Spleen (tissue), 11 donors: Measurements from ENCODE around the gene MED25. TPM values are rescaled to one million over a fixed set of nuclear protein-coding genes. Genes with fewer than 3 reads are reported as not detected.

ENCODE experiments used
- DNase-seq: peaks from one replicate; pipeline ENCODE4 v3.0.0-alpha.2; 2020
- H3K27ac ChIP-seq, 8 donors: fragments of 200-600 bp; sonication (generic) in 7 of 8; 1 replicate in 4 of 8; 2 replicates in 4 of 8; pipeline versions ENCODE4 v1.5.0 to v1.8.0; 2016 to 2021; ENCODE audit warnings: inconsistent platforms in 4 of 8, mild to moderate bottlenecking in 4 of 8, moderate library complexity in 1 of 8
- H3K27me3 ChIP-seq, 7 donors: fragments of 200-600 bp; sonication (generic) in 6 of 7; replicated peaks in 1 of 7; 1 replicate in 4 of 7; 2 replicates in 3 of 7; pipeline versions ENCODE4 v1.5.0 to v1.8.0; 2016 to 2021; ENCODE audit warnings: inconsistent platforms in 3 of 7, mild to moderate bottlenecking in 1 of 7
- H3K36me3 ChIP-seq, 6 donors: fragments of 200-600 bp; sonication (generic) in 5 of 6; 1 replicate in 4 of 6; 2 replicates in 2 of 6; pipeline versions ENCODE4 v1.5.0 to v1.8.0; 2016 to 2021; ENCODE audit warnings: inconsistent platforms in 2 of 6
- H3K4me1 ChIP-seq, 6 donors: fragments of 200-600 bp; sonication (generic) in 5 of 6; 1 replicate in 3 of 6; 2 replicates in 3 of 6; pipeline versions ENCODE4 v1.5.0 to v1.8.0; 2016 to 2021; ENCODE audit warnings: inconsistent platforms in 3 of 6
- H3K4me3 ChIP-seq, 8 donors: fragments of 200-600 bp; sonication (generic) in 7 of 8; 1 replicate in 4 of 8; 2 replicates in 4 of 8; pipeline versions ENCODE4 v1.5.0 to v1.8.0; 2016 to 2021; ENCODE audit warnings: inconsistent platforms in 4 of 8, mild to moderate bottlenecking in 4 of 8, moderate library complexity in 2 of 8
- H3K9me3 ChIP-seq, 8 donors: fragments of 200-600 bp; sonication (generic) in 7 of 8; 1 replicate in 4 of 8; 2 replicates in 4 of 8; pipeline versions ENCODE4 v1.5.0 to v1.8.0; 2016 to 2021; ENCODE audit warnings: inconsistent platforms in 4 of 8
- CTCF ChIP-seq, 11 experiments: fragments of 200-600 bp in 7 of 11; fragments of 450-650 bp in 4 of 11; sonication (generic) in 4 of 11; IDR thresholded peaks in 8 of 11; conservative IDR thresholded peaks in 3 of 11; 1 replicate in 7 of 11; 2 replicates in 4 of 11; pipeline versions ENCODE4 v1.4.0 to v1.8.0; 2016 to 2021; ENCODE audit warnings: antibody characterized with exemption in 11 of 11, inconsistent platforms in 4 of 11, mild to moderate bottlenecking in 1 of 11
- POLR2A ChIP-seq, 3 donors: fragments of 450-650 bp; IDR thresholded peaks; one replicate each; pipeline ENCODE4 v1.5.1; 2017; ENCODE audit warnings: antibody characterized with exemption in 3 of 3, mild to moderate bottlenecking in 1 of 3
- POLR2AphosphoS5 ChIP-seq, 3 donors: sonication (generic); formaldehyde crosslinking; IDR thresholded peaks; one replicate each; pipeline ENCODE4 v1.5.1; 2017; ENCODE audit warnings: antibody characterized with exemption in 3 of 3
- WGBS, 5 donors: extraction: QIAGEN DNeasy Blood & Tissue Kit in 3 of 5; methylation state at CpG; one replicate each; pipeline versions ENCODE4 v1.1.5 to v1.1.7; 2013 to 2018; 5-methylcytosine and 5-hydroxymethylcytosine counted together
- intact Hi-C: fragments of 100-400 bp; cut with DNase I; formaldehyde crosslinking; loops from one replicate; pipeline ENCODE4 v1.15.0; 2023; ENCODE audit warnings: low total_unique reads
- polyA plus RNA-seq, 3 donors: library from polyadenylated mRNA; stranded (reverse); fragments of 200-250 nt; gene quantifications; one replicate each; pipeline ENCODE4 v1.2.1, GENCODE V29; 2013
- total RNA-seq, 7 donors: library from RNA; depleted of rRNA in 3 of 7; stranded (reverse); fragments of >200 nt in 3 of 7; fragmentation: NEBNext Ultra II Directional in 4 of 7; extraction: Animal tissue kit (Norgen Biotek cat#: 25700) in 4 of 7; gene quantifications; one replicate each; pipeline versions ENCODE4 v1.1.0 to v1.2.1, GENCODE V29; 2016 to 2021
- donor health status: healthy with polysubstance abuse.
- donor health status: DM: no; HTN: no; CAD: no; lungs with moderate emphysema.
- donor health status: DM: no; HTN: no; CAD: no.
- donor health status: Bipolar disorder and iron deficiency.
- donor health status: healthy.
- donor health status: DM: no; HTN: no; CAD: no.
- donor health status: DM: yes; HTN: yes; CAD: no.

Gene MED25
- total and polyA plus RNA-seq, 10 donors: 26.6 to 61.0 (median 44.9) TPM

GRCh38 chr19:49801401-49801888 is 16.6 kb upstream of the MED25 start:
- H3K27ac ChIP-seq: peak overlapping the region in 3 of 8 donors; percentile 18 to 48 (median 28)
- no peaks in the 10 kb centered on the region for H3K9me3 ChIP-seq
- H3K4me1 ChIP-seq: peaks cover 0 to 6% (median 0%) of the 10 kb centered on the region in 6 donors
- peaks cover 16 to 100% (median 95%) of the 10 kb centered on the region in 6 donors for H3K36me3 ChIP-seq
- WGBS, 5 donors: 75 to 91% (median 89%) methylated on average over 18 to 32 of the region's 32 CpGs
- peak in 1 of 3 donors; percentile 28 for TF ChIP-seq POLR2AphosphoS5 (IDR thresholded peaks at IDR 0.05)
- no peak for TF ChIP-seq POLR2A (IDR thresholded peaks at IDR 0.05)
- no peak for DNase-seq
- intact Hi-C loops: no loop called here
- no peaks in the 10 kb centered on the region for H3K27me3 ChIP-seq
- H3K4me3 ChIP-seq: peak overlapping the region in 1 of 8 donors; percentile 30

- peak overlapping the region in 1 of 8 donors; percentile 30 for H3K4me3 ChIP-seq
- 67 to 82% (median 80%) methylated on average over 34 to 37 of the region's 38 CpGs for WGBS, 5 donors
- peaks cover 12 to 100% (median 88%) of the 10 kb centered on the region in 6 donors for H3K36me3 ChIP-seq
- H3K27me3 ChIP-seq: no peaks in the 10 kb centered on the region
- TF ChIP-seq POLR2AphosphoS5 (IDR thresholded peaks at IDR 0.05) (peak in 2 of 3 donors; percentile 9 to 15), CTCF (IDR thresholded peaks at IDR 0.05 in 8 of 11, conservative IDR thresholded peaks at IDR 0.05 in 3 of 11) (peak in 1 of 11 experiments; percentile 35), POLR2A (IDR thresholded peaks at IDR 0.05) (no peak)
- DNase-seq: no peak
- peak overlapping the region in 3 of 8 donors; percentile 18 to 48 (median 28) for H3K27ac ChIP-seq
- no peaks in the 10 kb centered on the region for H3K9me3 ChIP-seq
- H3K4me1 ChIP-seq: peaks cover 0 to 9% (median 1%) of the 10 kb centered on the region in 6 donors
- intact Hi-C loops: no loop called here
Measured at GRCh38 chr19:49801966-49802661, 16.0 kb upstream of the MED25 start.

- intact Hi-C loops: no loop called here
- H3K27ac ChIP-seq: peak overlapping the region in 3 of 8 donors; percentile 18 to 48 (median 28)
- no peaks in the 10 kb centered on the region for H3K27me3 ChIP-seq
- 89 to 95% (median 90%) methylated on average over 18 to 24 of the region's 24 CpGs for WGBS, 5 donors
- H3K9me3 ChIP-seq: no peaks in the 10 kb centered on the region
- TF ChIP-seq POLR2AphosphoS5 (IDR thresholded peaks at IDR 0.05) (peak in 1 of 3 donors; percentile 4), POLR2A (IDR thresholded peaks at IDR 0.05) (no peak)
- H3K36me3 ChIP-seq: peaks cover 6 to 99% (median 80%) of the 10 kb centered on the region in 6 donors
- H3K4me1 ChIP-seq: peaks cover 0 to 18% (median 9%) of the 10 kb centered on the region in 6 donors
- H3K4me3 ChIP-seq: no peak overlapping the region
- no peak for DNase-seq
Measured at GRCh38 chr19:49802836-49803528, 15.1 kb upstream of the MED25 start.

- WGBS, 5 donors: 93 to 96% (median 94%) methylated on average over 3 to 6 of the region's 6 CpGs
- intact Hi-C loops: no loop called here
- H3K27me3 ChIP-seq: no peaks in the 10 kb centered on the region
- no peak for DNase-seq
- H3K4me3 ChIP-seq: no peak overlapping the region
- H3K36me3 ChIP-seq: peaks cover 6 to 94% (median 75%) of the 10 kb centered on the region in 6 donors
- no peak overlapping the region for H3K27ac ChIP-seq
- H3K9me3 ChIP-seq: no peaks in the 10 kb centered on the region
- TF ChIP-seq POLR2AphosphoS5 (IDR thresholded peaks at IDR 0.05) (peak in 1 of 3 donors; percentile 37), CTCF (IDR thresholded peaks at IDR 0.05 in 8 of 11, conservative IDR thresholded peaks at IDR 0.05 in 3 of 11) (no peak)
- peaks cover 0 to 23% (median 13%) of the 10 kb centered on the region in 6 donors for H3K4me1 ChIP-seq
Measured at GRCh38 chr19:49803529-49803856, 14.6 kb upstream of the MED25 start.
